ENCODE data around the gene CLDN10.

GRCh38 chr13:95553581-95554385 lies 1.3 kb downstream of the CLDN10 start:
- TF ChIP-seq CTCF (IDR thresholded peaks at IDR 0.05) (no peak), POLR2A (IDR thresholded peaks at IDR 0.05) (no peak)

Data from esophagus squamous epithelium (tissue), 4 donors.